Ishikawa (cell line): ENCODE results near the gene MROH7.

ENCODE experiments used
- CEBPB ChIP-seq: IDR thresholded peaks from 2 replicates; pipeline ENCODE4 v1.6.1; 2012
- CREB1 ChIP-seq: IDR thresholded peaks from 2 replicates; pipeline ENCODE4 v1.6.1; 2012; ENCODE audit warnings: low read depth
- EGR1 ChIP-seq: IDR thresholded peaks from 2 replicates; pipeline ENCODE4 v1.6.1; 2012
- EP300 ChIP-seq: IDR thresholded peaks from 2 replicates; pipeline ENCODE4 v1.6.1; 2012; ENCODE audit warnings: borderline replicate concordance
- FOXM1 ChIP-seq: IDR thresholded peaks from 2 replicates; pipeline ENCODE4 v1.6.1; 2012; ENCODE audit warnings: low read depth, borderline replicate concordance
- NFIC ChIP-seq: IDR thresholded peaks from 2 replicates; pipeline ENCODE4 v1.6.1; 2012
- RAD21 ChIP-seq: IDR thresholded peaks from 2 replicates; pipeline ENCODE4 v1.6.1; 2012; ENCODE audit warnings: low read depth
- TAF1 ChIP-seq: IDR thresholded peaks from 2 replicates; pipeline ENCODE4 v1.6.1; 2012; ENCODE audit warnings: low read depth, mild to moderate bottlenecking
- TCF12 ChIP-seq: IDR thresholded peaks from 2 replicates; pipeline ENCODE4 v1.6.1; 2012; ENCODE audit warnings: low read depth
- YY1 ChIP-seq: IDR thresholded peaks from 2 replicates; pipeline ENCODE4 v1.6.1; 2012; ENCODE audit warnings: low read depth
- ZBTB7A ChIP-seq: IDR thresholded peaks from 2 replicates; pipeline ENCODE4 v1.6.1; 2012; ENCODE audit warnings: low read depth
- TF ChIP-seq, protein P1 (sequence below): IDR thresholded peaks from 2 replicates; pipeline ENCODE4 v1.6.1; 2012; ENCODE audit warnings: low read depth, mild to moderate bottlenecking

GRCh38 chr1:54602554-54602953 lies 39.0 kb upstream of the MROH7 start:
- no peak for TF ChIP-seq NFIC
- TF ChIP-seq YY1 = no peak
- TF ChIP-seq, protein P1, sequence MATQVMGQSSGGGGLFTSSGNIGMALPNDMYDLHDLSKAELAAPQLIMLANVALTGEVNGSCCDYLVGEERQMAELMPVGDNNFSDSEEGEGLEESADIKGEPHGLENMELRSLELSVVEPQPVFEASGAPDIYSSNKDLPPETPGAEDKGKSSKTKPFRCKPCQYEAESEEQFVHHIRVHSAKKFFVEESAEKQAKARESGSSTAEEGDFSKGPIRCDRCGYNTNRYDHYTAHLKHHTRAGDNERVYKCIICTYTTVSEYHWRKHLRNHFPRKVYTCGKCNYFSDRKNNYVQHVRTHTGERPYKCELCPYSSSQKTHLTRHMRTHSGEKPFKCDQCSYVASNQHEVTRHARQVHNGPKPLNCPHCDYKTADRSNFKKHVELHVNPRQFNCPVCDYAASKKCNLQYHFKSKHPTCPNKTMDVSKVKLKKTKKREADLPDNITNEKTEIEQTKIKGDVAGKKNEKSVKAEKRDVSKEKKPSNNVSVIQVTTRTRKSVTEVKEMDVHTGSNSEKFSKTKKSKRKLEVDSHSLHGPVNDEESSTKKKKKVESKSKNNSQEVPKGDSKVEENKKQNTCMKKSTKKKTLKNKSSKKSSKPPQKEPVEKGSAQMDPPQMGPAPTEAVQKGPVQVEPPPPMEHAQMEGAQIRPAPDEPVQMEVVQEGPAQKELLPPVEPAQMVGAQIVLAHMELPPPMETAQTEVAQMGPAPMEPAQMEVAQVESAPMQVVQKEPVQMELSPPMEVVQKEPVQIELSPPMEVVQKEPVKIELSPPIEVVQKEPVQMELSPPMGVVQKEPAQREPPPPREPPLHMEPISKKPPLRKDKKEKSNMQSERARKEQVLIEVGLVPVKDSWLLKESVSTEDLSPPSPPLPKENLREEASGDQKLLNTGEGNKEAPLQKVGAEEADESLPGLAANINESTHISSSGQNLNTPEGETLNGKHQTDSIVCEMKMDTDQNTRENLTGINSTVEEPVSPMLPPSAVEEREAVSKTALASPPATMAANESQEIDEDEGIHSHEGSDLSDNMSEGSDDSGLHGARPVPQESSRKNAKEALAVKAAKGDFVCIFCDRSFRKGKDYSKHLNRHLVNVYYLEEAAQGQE = no peak
- TF ChIP-seq RAD21 = no peak
- TF ChIP-seq TCF12 = no peak
- no peak for TF ChIP-seq CREB1
- no peak for TF ChIP-seq EP300
- TF ChIP-seq CEBPB = no peak
- TF ChIP-seq ZBTB7A = no peak
- TF ChIP-seq EGR1 = no peak
- no peak for TF ChIP-seq TAF1
- TF ChIP-seq FOXM1 = no peak
